ENCODE measurements around the gene BEX5.
A peak's percentile ranks its signal among the peaks of the same experiment; 100 is the strongest.
"Not testable (repeated sequence)": the region's sequence is repeated elsewhere in the genome, so short reads cannot be mapped to it uniquely, and the experiment has no call there.

BEX5 gene

DNA sequence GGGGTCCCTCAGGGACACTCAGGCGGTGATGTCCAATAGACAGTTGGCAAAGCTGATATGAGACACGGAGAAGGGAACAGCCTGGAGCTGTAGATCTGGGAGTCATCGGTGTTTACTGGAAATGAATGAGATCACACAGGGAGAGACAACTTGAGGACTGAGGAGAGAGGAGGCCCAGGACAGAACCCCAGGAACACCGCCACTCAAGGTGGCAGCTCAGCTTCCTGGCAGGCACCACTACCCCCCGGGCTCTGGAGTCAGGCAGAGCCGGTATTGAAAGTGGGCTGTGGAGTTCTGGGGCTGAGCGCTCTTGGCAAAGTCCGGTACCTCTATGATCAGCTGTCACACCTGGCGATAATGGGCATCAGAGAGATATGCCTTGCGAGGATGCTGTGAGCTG is 30.8 kb downstream of the BEX5 start:
- H3K9ac ChIP-seq (ENCODE audit: low read length); H3K27me3 ChIP-seq (ENCODE audit: control insufficient read depth, insufficient read depth, low read length); H3K4me1 ChIP-seq (ENCODE audit: control insufficient read depth, insufficient read depth, low read length); H3K36me3 ChIP-seq (ENCODE audit: control insufficient read depth, insufficient read depth, low read length); H3K27ac ChIP-seq (ENCODE audit: low read depth, low read length): not testable (repeated sequence)
- H3K4me3 ChIP-seq (ENCODE audit: low read length): peak overlapping the region; percentile 59

DNA sequence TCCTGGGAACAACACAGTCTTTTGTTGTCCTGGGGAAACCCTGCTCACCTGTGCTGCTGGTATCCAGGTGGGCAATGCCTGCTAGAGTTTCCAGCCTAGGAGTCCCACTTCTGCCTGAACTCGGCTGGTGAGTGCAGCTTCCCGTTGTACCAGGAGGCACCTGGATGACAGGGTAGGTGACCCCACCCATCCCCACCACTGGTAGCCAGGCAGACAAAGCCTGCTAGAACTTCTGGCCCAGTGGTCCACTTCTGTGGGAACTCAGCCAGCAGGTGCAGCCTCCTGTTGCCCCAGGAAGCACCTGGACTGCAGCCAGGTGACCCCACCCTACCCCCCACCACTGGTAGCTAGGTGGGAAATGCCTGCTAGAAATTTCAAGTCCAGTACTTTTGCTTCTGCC is 40.0 kb downstream of the BEX5 start:
- no peak overlapping the region for H3K27ac ChIP-seq (ENCODE audit: low read depth, low read length)
- no peak overlapping the region for H3K9ac ChIP-seq (ENCODE audit: low read length)
- H3K4me1 ChIP-seq (ENCODE audit: control insufficient read depth, insufficient read depth, low read length): no peaks in the 10 kb centered on the region
- H3K4me3 ChIP-seq (ENCODE audit: low read length): no peak overlapping the region
- H3K27me3 ChIP-seq (ENCODE audit: control insufficient read depth, insufficient read depth, low read length): peaks cover 3% of the 10 kb centered on the region
- H3K36me3 ChIP-seq (ENCODE audit: control insufficient read depth, insufficient read depth, low read length): no peaks in the 10 kb centered on the region

DNA sequence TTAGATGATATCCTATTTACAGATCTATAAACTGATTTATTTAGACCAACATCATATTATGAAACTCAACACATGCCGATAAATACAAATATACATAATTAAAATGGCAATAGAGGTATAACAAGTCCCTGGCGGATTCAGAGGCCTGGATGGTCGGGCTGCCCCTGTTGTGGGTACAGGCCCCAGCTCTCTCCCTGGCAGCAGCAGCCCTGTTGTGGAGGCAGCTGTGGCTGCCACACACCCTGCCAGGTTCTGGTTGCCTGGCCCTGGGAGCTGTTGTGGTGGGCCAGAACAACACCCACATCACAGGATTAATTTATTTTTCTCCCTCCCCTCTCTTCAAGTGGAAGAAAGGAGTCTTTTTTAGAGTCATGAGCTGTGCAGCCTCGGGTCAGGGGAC is 42.4 kb downstream of the BEX5 start:
- Histone ChIP-seq H3K4me3 (ENCODE audit: low read length) (no peak overlapping the region), H3K9ac (ENCODE audit: low read length) (no peak overlapping the region), H3K27ac (ENCODE audit: low read depth, low read length) (no peak overlapping the region), H3K36me3 (ENCODE audit: control insufficient read depth, insufficient read depth, low read length) (no peaks in the 10 kb centered on the region), H3K4me1 (ENCODE audit: control insufficient read depth, insufficient read depth, low read length) (no peaks in the 10 kb centered on the region), H3K27me3 (ENCODE audit: control insufficient read depth, insufficient read depth, low read length) (peaks cover 3% of the 10 kb centered on the region)

Measured in rectal smooth muscle tissue (tissue), 1 donor.